PFSK-1 (cell line): Measurements from ENCODE around the gene GSN.

Source experiments
- FOXP2 ChIP-seq: optimal IDR thresholded peaks from 2 replicates; pipeline ENCODE3; 2011; ENCODE audit warnings: borderline replicate concordance, control low read depth, inconsistent platforms; ENCODE audit not compliant: insufficient read depth; ENCODE audit errors: extremely low read length, extremely low read depth
- POLR2AphosphoS5 ChIP-seq: IDR thresholded peaks from 2 replicates; pipeline ENCODE4 v1.6.1; 2012; ENCODE audit warnings: low read depth, mild to moderate bottlenecking, control low read depth, low read length, moderate library complexity
- REST ChIP-seq, 2 experiments: IDR thresholded peaks; 2 replicates each; pipeline versions ENCODE4 v1.6.1 to v1.8.0; 2011 to 2012; ENCODE audit warnings: low read depth in 2 of 2, low read length in 2 of 2, control low read depth in 1 of 2, inconsistent platforms in 1 of 2, mild to moderate bottlenecking in 1 of 2, moderate library complexity in 1 of 2; ENCODE audit not compliant: insufficient read depth in 1 of 2
- SIN3A ChIP-seq: IDR thresholded peaks from 2 replicates; pipeline ENCODE4 v1.6.1; 2012; ENCODE audit warnings: mild to moderate bottlenecking, low read length, moderate library complexity, borderline replicate concordance; ENCODE audit not compliant: insufficient read depth
- TAF1 ChIP-seq: IDR thresholded peaks from 2 replicates; pipeline ENCODE4 v1.6.1; 2012; ENCODE audit warnings: low read length, control low read depth, borderline replicate concordance; ENCODE audit not compliant: insufficient read depth

Gene GSN

GRCh38 chr9:121305269-121305994, 37.5 kb downstream of the GSN start:
- TF ChIP-seq POLR2AphosphoS5 (no peak), SIN3A (no peak), TAF1 (no peak), FOXP2 (no peak), REST (IDR thresholded peaks at IDR 0.05; ENCODE audit: insufficient read depth in 1 of 2, low read depth in 2 of 2, low read length in 2 of 2) (no peak)

GRCh38 chr9:121307976-121308375, 40.0 kb downstream of the GSN start:
- TF ChIP-seq REST (IDR thresholded peaks at IDR 0.05; ENCODE audit: insufficient read depth in 1 of 2, low read depth in 2 of 2, low read length in 2 of 2) (no peak), SIN3A (no peak), TAF1 (no peak), FOXP2 (no peak), POLR2AphosphoS5 (no peak)

- TF ChIP-seq SIN3A (no peak), POLR2AphosphoS5 (no peak), FOXP2 (no peak), TAF1 (no peak), REST (IDR thresholded peaks at IDR 0.05; ENCODE audit: insufficient read depth in 1 of 2, low read depth in 2 of 2, low read length in 2 of 2) (no peak)
Observed at GRCh38 chr9:121308765-121309164, 40.8 kb downstream of the GSN start.

- no peak for TF ChIP-seq POLR2AphosphoS5
- no peak for TF ChIP-seq SIN3A
- no peak for TF ChIP-seq REST (IDR thresholded peaks at IDR 0.05; ENCODE audit: insufficient read depth in 1 of 2, low read depth in 2 of 2, low read length in 2 of 2)
- no peak for TF ChIP-seq TAF1
- no peak for TF ChIP-seq FOXP2
Observed at GRCh38 chr9:121309171-121309570, 41.2 kb downstream of the GSN start.
